Endothelial cell of umbilical vein (primary cell): ENCODE measurements around the gene OPRL1. TPM values are rescaled to one million over a fixed set of nuclear protein-coding genes. Genes with fewer than 3 reads are reported as not detected.

Source experiments
- BruUV-seq: library from RNA; stranded (reverse); fragments of 400-500 nt; replicated peaks from 2 replicates; lab custom pipeline; 2021; lab: Mats Ljungman, UMichigan
- CTCF ChIA-PET: fragments of 300-600, 350-600 bp; sonication (Branson Sonifier 250); formaldehyde crosslinking; loops from one replicate; lab custom pipeline; 2021; ENCODE audit warnings: antibody characterized with exemption, inconsistent platforms; lab: Charles Lee
- POLR2A ChIA-PET: fragments of 300-600, 350-600 bp; sonication (Branson Sonifier 250); formaldehyde crosslinking; loops from one replicate; lab custom pipeline; 2021; ENCODE audit warnings: antibody characterized with exemption, inconsistent platforms; lab: Charles Lee
- DNase-seq: peaks from one replicate; pipeline ENCODE4 v3.0.0-alpha.2; 2011; ENCODE audit warnings: low read depth, low spot score
- FAIRE-seq: peaks from 2 replicates; lab custom pipeline; 2011; peaks lifted over from hg19 to GRCh38; lab: Jason Lieb, UNC
- H2AFZ ChIP-seq: 2 replicates; pipeline ENCODE4 v1.6.0; 2012; ENCODE audit warnings: low read depth, low read length, control low read depth, inconsistent platforms
- H3K27ac ChIP-seq: 2 replicates; pipeline ENCODE4 v1.5.1; 2011; ENCODE audit warnings: low read depth, mild to moderate bottlenecking, control low read depth, low read length, moderate library complexity; ENCODE audit not compliant: insufficient read depth
- H3K27me3 ChIP-seq, 2 experiments: 2 replicates each; pipeline versions ENCODE4 v1.6.0 to v1.6.1; 2011; ENCODE audit warnings: low read length in 2 of 2, mixed read lengths in 1 of 2; ENCODE audit not compliant: control insufficient read depth in 2 of 2, insufficient read depth in 2 of 2
- H3K36me3 ChIP-seq, 2 experiments: 2 replicates in 1 of 2; 3 replicates in 1 of 2; pipeline ENCODE4 v1.5.1; 2011; ENCODE audit warnings: low read length in 2 of 2, mild to moderate bottlenecking in 1 of 2, moderate library complexity in 1 of 2; ENCODE audit not compliant: control insufficient read depth in 2 of 2, insufficient read depth in 2 of 2; ENCODE audit errors: extremely low read depth in 1 of 2
- H3K4me1 ChIP-seq: 3 replicates; pipeline ENCODE4 v1.5.1; 2011; ENCODE audit warnings: mild to moderate bottlenecking, low read length; ENCODE audit not compliant: control insufficient read depth, insufficient read depth; ENCODE audit errors: extremely low read depth
- H3K4me2 ChIP-seq: 2 replicates; pipeline ENCODE4 v1.6.1; 2011; ENCODE audit warnings: low read length, control low read depth, mixed read lengths; ENCODE audit not compliant: insufficient read depth
- H3K4me3 ChIP-seq, 3 experiments: fragments of 200-600 bp in 1 of 3; sonication (generic), shearing (Covaris generic) in 1 of 3; replicated peaks in 1 of 3; 2 replicates each; pipeline ENCODE4 v1.5.1; 2011 to 2016; ENCODE audit warnings: control low read depth in 3 of 3, low read length in 3 of 3, mild to moderate bottlenecking in 2 of 3, inconsistent platforms in 1 of 3, low read depth in 1 of 3, moderate library complexity in 1 of 3; ENCODE audit not compliant: insufficient read depth in 1 of 3
- H3K79me2 ChIP-seq: 2 replicates; pipeline ENCODE4 v1.6.0; 2012; ENCODE audit warnings: low read length, inconsistent platforms; ENCODE audit not compliant: control insufficient read depth, insufficient read depth
- H3K9ac ChIP-seq: replicated peaks from 2 replicates; pipeline ENCODE3; 2011; ENCODE audit warnings: low read length, control low read depth; ENCODE audit not compliant: insufficient read depth; ENCODE audit errors: extremely low read depth
- H3K9me1 ChIP-seq: replicated peaks from 3 replicates; pipeline ENCODE4 v1.6.0; 2011; ENCODE audit warnings: mild to moderate bottlenecking, low read length; ENCODE audit not compliant: control insufficient read depth, insufficient read depth; ENCODE audit errors: extremely low read depth
- H3K9me3 ChIP-seq: replicated peaks from 2 replicates; pipeline ENCODE4 v1.5.1; 2012; ENCODE audit warnings: low read length, inconsistent platforms; ENCODE audit not compliant: control insufficient read depth, insufficient read depth
- H4K20me1 ChIP-seq: replicated peaks from 2 replicates; pipeline ENCODE3; 2011; ENCODE audit warnings: mild to moderate bottlenecking, low read length; ENCODE audit not compliant: control insufficient read depth, insufficient read depth; ENCODE audit errors: extremely low read depth
- EZH2 ChIP-seq: IDR thresholded peaks from 2 replicates; pipeline ENCODE4 v1.6.1; 2012; ENCODE audit warnings: borderline replicate concordance, low read depth, mild to moderate bottlenecking, moderate library complexity, low read length, inconsistent platforms; ENCODE audit not compliant: severe bottlenecking
- FOS ChIP-seq: IDR thresholded peaks from 2 replicates; pipeline ENCODE4 v1.6.1; 2011; ENCODE audit warnings: mild to moderate bottlenecking, low read length, moderate library complexity, borderline replicate concordance; ENCODE audit not compliant: insufficient read depth
- GATA2 ChIP-seq: IDR thresholded peaks from 2 replicates; pipeline ENCODE4 v1.7.0; 2011; ENCODE audit warnings: low read depth, mild to moderate bottlenecking, moderate library complexity, mixed read lengths, low read length; ENCODE audit not compliant: insufficient read length, insufficient read depth
- JUN ChIP-seq: IDR thresholded peaks from 2 replicates; pipeline ENCODE4 v1.6.1; 2011; ENCODE audit warnings: borderline replicate concordance, low read depth; ENCODE audit not compliant: insufficient read length, insufficient read depth
- MYC ChIP-seq: IDR thresholded peaks from one replicate; pipeline ENCODE4 v1.6.1; 2011; ENCODE audit warnings: mild to moderate bottlenecking, low read depth, low read length
- POLR2AphosphoS5 ChIP-seq: IDR thresholded peaks from 2 replicates; pipeline ENCODE4 v1.6.1; 2012; ENCODE audit warnings: low read depth, mild to moderate bottlenecking, control low read depth, low read length, moderate library complexity; ENCODE audit not compliant: insufficient read depth
- dilution Hi-C: fragments of 300-500 bp; cut with MboI; formaldehyde crosslinking; loops from one replicate; pipeline ENCODE4 v1.15.0; 2019; ENCODE audit warnings: low sequenced_read_pairs; ENCODE audit not compliant: extremely low pct_ligation_motif_present
- intact Hi-C: fragments of 100-400 bp; cut with micrococcal nuclease; formaldehyde crosslinking; loops from one replicate; pipeline ENCODE4 v1.10.0; 2022
- polyA plus RNA-seq, 4 experiments: library from polyadenylated mRNA; depleted of rRNA in 3 of 4; stranded (reverse) in 3 of 4; unstranded in 1 of 4; fragments of >200 nt; gene quantifications; 2 replicates each; pipeline versions ENCODE4 v1.2.1 to v1.2.3, GENCODE V29; 2011 to 2012; ENCODE audit warnings: missing spikeins in 1 of 4
- total RNA-seq: library from RNA; stranded (reverse); gene quantifications from 2 replicates; pipeline ENCODE4 v1.2.3, GENCODE V29; 2021
- TF ChIP-seq, protein P1 (sequence below): IDR thresholded peaks from 2 replicates; pipeline ENCODE4 v1.6.1; 2011; ENCODE audit not compliant: insufficient read depth, insufficient read length
- TF ChIP-seq, protein P2 (sequence below), 2 donors: IDR thresholded peaks; 1 replicate in 1 of 2; 2 replicates in 1 of 2; pipeline ENCODE4 v1.5.1; 2011; ENCODE audit warnings: low read length in 2 of 2, mild to moderate bottlenecking in 2 of 2, moderate library complexity in 2 of 2, control low read depth in 1 of 2, inconsistent platforms in 1 of 2, low read depth in 1 of 2; ENCODE audit not compliant: insufficient read depth in 1 of 2; ENCODE audit errors: extremely low read depth in 1 of 2

OPRL1 gene
- total and polyA plus RNA-seq, 2 donors (not counting 3 experiments of a cell fraction or from before 2014, with no cell fraction given): 1.9 to 2.0 TPM

- Histone ChIP-seq H3K4me1 (no peaks in the 10 kb centered on the region), H4K20me1 (no peaks in the 10 kb centered on the region), H3K36me3 (no peaks in the 10 kb centered on the region), H2AFZ (no peak overlapping the region), H3K79me2 (no peaks in the 10 kb centered on the region), H3K9me3 (no peaks in the 10 kb centered on the region), H3K27me3 (no peaks in the 10 kb centered on the region), H3K4me2 (no peak overlapping the region), H3K9me1 (no peaks in the 10 kb centered on the region), H3K27ac (no peak overlapping the region), H3K9ac (no peak overlapping the region), H3K4me3 (no peak overlapping the region)
- intact Hi-C loops: no loop called here
- ChIA-PET POLR2A (no interaction called here), CTCF (no interaction called here)
- TF ChIP-seq JUN (no peak), GATA2 (no peak), EZH2 (no peak), POLR2AphosphoS5 (no peak), MYC (no peak), FOS (no peak)
- TF ChIP-seq, protein P1, sequence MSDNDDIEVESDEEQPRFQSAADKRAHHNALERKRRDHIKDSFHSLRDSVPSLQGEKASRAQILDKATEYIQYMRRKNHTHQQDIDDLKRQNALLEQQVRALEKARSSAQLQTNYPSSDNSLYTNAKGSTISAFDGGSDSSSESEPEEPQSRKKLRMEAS: no peak
- TF ChIP-seq, protein P2, sequence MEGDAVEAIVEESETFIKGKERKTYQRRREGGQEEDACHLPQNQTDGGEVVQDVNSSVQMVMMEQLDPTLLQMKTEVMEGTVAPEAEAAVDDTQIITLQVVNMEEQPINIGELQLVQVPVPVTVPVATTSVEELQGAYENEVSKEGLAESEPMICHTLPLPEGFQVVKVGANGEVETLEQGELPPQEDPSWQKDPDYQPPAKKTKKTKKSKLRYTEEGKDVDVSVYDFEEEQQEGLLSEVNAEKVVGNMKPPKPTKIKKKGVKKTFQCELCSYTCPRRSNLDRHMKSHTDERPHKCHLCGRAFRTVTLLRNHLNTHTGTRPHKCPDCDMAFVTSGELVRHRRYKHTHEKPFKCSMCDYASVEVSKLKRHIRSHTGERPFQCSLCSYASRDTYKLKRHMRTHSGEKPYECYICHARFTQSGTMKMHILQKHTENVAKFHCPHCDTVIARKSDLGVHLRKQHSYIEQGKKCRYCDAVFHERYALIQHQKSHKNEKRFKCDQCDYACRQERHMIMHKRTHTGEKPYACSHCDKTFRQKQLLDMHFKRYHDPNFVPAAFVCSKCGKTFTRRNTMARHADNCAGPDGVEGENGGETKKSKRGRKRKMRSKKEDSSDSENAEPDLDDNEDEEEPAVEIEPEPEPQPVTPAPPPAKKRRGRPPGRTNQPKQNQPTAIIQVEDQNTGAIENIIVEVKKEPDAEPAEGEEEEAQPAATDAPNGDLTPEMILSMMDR (IDR thresholded peaks at IDR 0.05; ENCODE audit: extremely low read depth in 1 of 2, insufficient read depth in 1 of 2, low read depth in 1 of 2, low read length in 2 of 2): no peak
- no peak for DNase-seq
- BruUV-seq: no TSS peak
- no peak for FAIRE-seq
- dilution Hi-C loops: no loop called here
These were observed 59.5 kb downstream of the OPRL1 start for GRCh38 chr20:64139199-64140060.
